Esophagus (tissue), 2 donors: ENCODE results near the gene KLHL6. TPM values are rescaled to one million over a fixed set of nuclear protein-coding genes. Genes with fewer than 3 reads are reported as not detected.

Source experiments
- H3K27ac ChIP-seq, 2 donors: one replicate each; pipeline ENCODE4 v1.5.1; 2013; ENCODE audit warnings: low read depth in 2 of 2, mild to moderate bottlenecking in 2 of 2, inconsistent platforms in 1 of 2, low read length in 1 of 2, moderate library complexity in 1 of 2
- H3K27me3 ChIP-seq, 2 donors: one replicate each; pipeline ENCODE4 v1.6.1; 2013; ENCODE audit warnings: low read length in 2 of 2, control low read depth in 1 of 2, mild to moderate bottlenecking in 1 of 2; ENCODE audit not compliant: insufficient read depth in 2 of 2, control insufficient read depth in 1 of 2
- H3K36me3 ChIP-seq, 2 donors: one replicate each; pipeline ENCODE4 v1.6.1; 2013; ENCODE audit warnings: low read length in 1 of 2; ENCODE audit not compliant: control insufficient read depth in 2 of 2, insufficient read depth in 2 of 2
- H3K4me1 ChIP-seq, 2 donors: one replicate each; pipeline ENCODE4 v1.6.1; 2013; ENCODE audit warnings: low read length in 1 of 2; ENCODE audit not compliant: control insufficient read depth in 2 of 2, insufficient read depth in 2 of 2
- H3K4me3 ChIP-seq, 2 donors: one replicate each; pipeline ENCODE4 v1.5.1; 2013; ENCODE audit warnings: low read length in 2 of 2, mild to moderate bottlenecking in 2 of 2, low read depth in 1 of 2, moderate library complexity in 1 of 2
- H3K9me3 ChIP-seq, 2 donors: one replicate each; pipeline ENCODE4 v1.6.1; 2013; ENCODE audit warnings: mild to moderate bottlenecking in 2 of 2, low read depth in 1 of 2, low read length in 1 of 2, moderate library complexity in 1 of 2; ENCODE audit not compliant: control insufficient read depth in 2 of 2, insufficient read depth in 1 of 2
- WGBS, 2 donors: extraction: QIAGEN DNeasy Blood & Tissue Kit; methylation state at CpG; one replicate each; pipeline ENCODE4 v1.1.7; 2013; 5-methylcytosine and 5-hydroxymethylcytosine counted together
- polyA plus RNA-seq, 2 donors: library from polyadenylated mRNA; stranded (reverse); fragments of 200-250 nt; gene quantifications; one replicate each; pipeline ENCODE4 v1.2.3, GENCODE V29; 2013
- donor health status: healthy with polysubstance abuse.
- donor health status: Bipolar disorder and iron deficiency.

Gene KLHL6
- polyA plus RNA-seq, 2 donors, result 0.16 to 0.26 TPM

DNA sequence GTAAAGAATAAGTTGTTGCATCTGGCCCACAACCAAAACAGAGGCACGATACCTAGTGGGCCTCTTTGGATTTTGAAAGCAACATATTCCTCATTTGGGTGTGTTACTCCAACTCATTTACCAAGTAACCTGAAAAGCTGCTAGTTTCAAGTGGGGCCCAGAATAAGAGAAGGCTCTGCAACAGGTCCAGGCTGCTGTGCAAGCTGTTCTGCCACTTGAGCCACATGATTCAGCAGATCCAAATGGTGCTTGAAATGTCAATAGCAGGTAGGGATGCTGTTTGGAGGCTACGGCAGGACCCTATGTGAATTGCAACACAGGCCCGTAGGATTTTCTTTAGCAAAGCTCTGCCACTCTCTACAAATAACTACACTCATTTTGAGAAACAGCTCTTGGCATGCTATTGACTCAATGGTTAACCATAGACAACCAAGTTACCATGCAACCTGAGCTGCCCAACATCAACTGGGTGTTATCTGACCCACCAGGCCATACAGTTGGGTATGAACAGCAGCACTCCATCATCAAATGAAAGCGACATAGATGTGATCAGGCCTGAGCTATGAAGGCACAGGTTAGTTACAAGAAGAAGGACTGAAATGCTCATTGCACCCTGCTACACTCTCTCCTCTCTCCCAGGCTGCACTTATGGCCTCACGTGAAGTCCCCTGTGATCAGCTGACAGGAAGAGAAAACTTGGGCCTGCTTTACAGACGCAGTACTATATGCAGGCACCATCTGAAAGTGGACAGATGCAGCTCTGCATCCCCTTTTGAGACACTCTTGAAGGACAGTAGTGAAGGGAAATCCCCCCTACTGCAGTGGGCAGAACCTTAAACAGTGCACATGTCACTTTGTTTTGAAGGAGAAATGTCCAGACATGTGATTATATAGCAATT, 117.6 kb downstream of the KLHL6 start:
- 84 to 87% methylated on average over 6 of the region's 6 CpGs for WGBS, 2 donors
- Histone ChIP-seq H3K27ac (no peak overlapping the region), H3K4me3 (no peak overlapping the region), H3K9me3 (no peaks in the 10 kb centered on the region), H3K27me3 (no peaks in the 10 kb centered on the region), H3K36me3 (no peaks in the 10 kb centered on the region), H3K4me1 (no peaks in the 10 kb centered on the region)

Other genes with a start within 250 kb of the KLHL6 start
- under 1 TPM; 0.21 to 0.26 TPM for gene MCF2L2, start 127.1 kb downstream of the KLHL6 start, polyA plus RNA-seq
- gene KLHL24, start 79.9 kb upstream of the KLHL6 start, polyA plus RNA-seq, result 1 to 10 TPM; 4.3 to 5.1 TPM
- gene YEATS2, start 142.1 kb upstream of the KLHL6 start, polyA plus RNA-seq, result 1 to 10 TPM; 5.8 to 9.0 TPM